Panc1 (cell line): Measurements from ENCODE around the gene TEX13C. TPM values are rescaled to one million over a fixed set of nuclear protein-coding genes. Genes with fewer than 3 reads are reported as not detected.

Experiments used
- ATAC-seq: fragments of 200-7000 bp; cut with Tn5 transposase; 2 replicates; pipeline ENCODE4 v1.9.1; 2020; ENCODE audit warnings: mild to moderate bottlenecking, moderate library complexity
- Bru-seq: library from RNA; stranded (reverse); fragments of 400-500 nt; gene quantifications from one replicate; lab custom pipeline; 2021; lab: Mats Ljungman, UMichigan
- BruChase-seq, 2 experiments: library from RNA; stranded (reverse); fragments of 400-500 nt; gene quantifications; one replicate each; lab custom pipeline; 2021; lab: Mats Ljungman, UMichigan
- BruUV-seq: library from RNA; stranded (reverse); fragments of 400-500 nt; replicated peaks from 2 replicates; lab custom pipeline; 2021; lab: Mats Ljungman, UMichigan
- CTCF ChIA-PET: fragments of 300-600 bp; sonication (Branson Sonifier 250); formaldehyde crosslinking; loops from one replicate; lab custom pipeline; 2022; ENCODE audit warnings: antibody characterized with exemption; lab: Charles Lee
- POLR2A ChIA-PET: fragments of 300-600 bp; sonication (Branson Sonifier 250); formaldehyde crosslinking; loops from one replicate; lab custom pipeline; 2022; ENCODE audit warnings: antibody characterized with exemption; lab: Charles Lee
- DNase-seq: peaks from one replicate; pipeline ENCODE4 v3.0.0-alpha.2; 2010; ENCODE audit warnings: low read depth, low spot score
- H3K27ac ChIP-seq: 2 replicates; pipeline ENCODE4 v1.5.1; 2011; ENCODE audit warnings: mild to moderate bottlenecking, low read length, inconsistent platforms
- H3K27me3 ChIP-seq: fragments of 200-500 bp; sonication (Bioruptor generic); 2 replicates; pipeline ENCODE4 v1.6.0; 2014; ENCODE audit warnings: low read length, inconsistent platforms; ENCODE audit not compliant: control insufficient read depth, insufficient read depth
- H3K36me3 ChIP-seq: fragments of 200-500 bp; sonication (Bioruptor generic); 2 replicates; pipeline ENCODE4 v1.5.1; 2014; ENCODE audit warnings: inconsistent platforms, mild to moderate bottlenecking, low read length, moderate library complexity; ENCODE audit not compliant: control insufficient read depth, insufficient read depth
- H3K4me1 ChIP-seq: 2 replicates; pipeline ENCODE4 v1.5.1; 2011; ENCODE audit warnings: inconsistent platforms, mild to moderate bottlenecking, low read length, moderate library complexity; ENCODE audit not compliant: control insufficient read depth, insufficient read depth
- H3K4me3 ChIP-seq, 2 experiments: 2 replicates each; pipeline ENCODE4 v1.5.1; 2011 to 2012; ENCODE audit warnings: low read depth in 2 of 2, low read length in 2 of 2, mild to moderate bottlenecking in 2 of 2, inconsistent platforms in 1 of 2, moderate library complexity in 1 of 2
- H3K9me3 ChIP-seq: fragments of 200-500 bp; sonication (Bioruptor generic); 2 replicates; pipeline ENCODE4 v1.5.1; 2014; ENCODE audit warnings: low read depth, mild to moderate bottlenecking, inconsistent platforms, low read length, moderate library complexity; ENCODE audit not compliant: control insufficient read depth, insufficient read depth
- CTCF ChIP-seq: fragments of 450-650 bp; IDR thresholded peaks from 2 replicates; pipeline ENCODE4 v1.5.1; 2017; ENCODE audit warnings: mild to moderate bottlenecking
- POLR2AphosphoS5 ChIP-seq: IDR thresholded peaks from 2 replicates; pipeline ENCODE4 v1.6.1; 2012; ENCODE audit warnings: mild to moderate bottlenecking, low read depth, low read length, moderate library complexity
- SIN3A ChIP-seq: IDR thresholded peaks from 2 replicates; pipeline ENCODE4 v1.6.1; 2012; ENCODE audit warnings: low read depth, mild to moderate bottlenecking, low read length, moderate library complexity, borderline replicate concordance; ENCODE audit not compliant: insufficient read depth
- TCF7L2 ChIP-seq: IDR thresholded peaks from 2 replicates; pipeline ENCODE4 v1.6.1; 2011; ENCODE audit warnings: mild to moderate bottlenecking, low read depth, low read length, inconsistent platforms
- in situ Hi-C: cut with HindIII; loops from 2 replicates; pipeline ENCODE4 v1.10.0; 2016; ENCODE audit warnings: low sequenced_read_pairs, low pct_unique_long_range_greater_than_20kb
- intact Hi-C: fragments of 100-400 bp; cut with micrococcal nuclease; formaldehyde crosslinking; loops from one replicate; pipeline ENCODE4 v1.10.0; 2022; ENCODE audit not compliant: unreplicated experiment
- long read RNA-seq: library from polyadenylated mRNA; unstranded; transcript quantifications from one replicate; pipeline ENCODE4 v2.0.0, GENCODE V29; 2021; ENCODE audit not compliant: unreplicated experiment
- polyA plus RNA-seq: library from polyadenylated mRNA; unstranded; fragments of >200 nt; gene quantifications from one replicate; pipeline ENCODE4 v1.2.1, GENCODE V29; 2012; ENCODE audit warnings: missing spikeins; ENCODE audit not compliant: insufficient read length
- total RNA-seq: library from RNA; stranded (reverse); gene quantifications from one replicate; pipeline ENCODE4 v1.2.1, GENCODE V29; 2021; ENCODE audit not compliant: unreplicated experiment
- TF ChIP-seq, protein P1 (sequence below), 2 experiments: IDR thresholded peaks; 2 replicates each; pipeline ENCODE4 v1.6.1; 2011 to 2012; ENCODE audit warnings: low read depth in 2 of 2, control low read depth in 1 of 2, low read length in 1 of 2, mild to moderate bottlenecking in 1 of 2, moderate library complexity in 1 of 2; ENCODE audit not compliant: insufficient read depth in 1 of 2

TEX13C gene
- total RNA-seq (not detected), Bru-seq, nascent RNA (not detected), BruChase-seq, experiment 1, labeled RNA remaining after a 2-hour chase (not detected), BruChase-seq, experiment 2, labeled RNA remaining after a 6-hour chase (not detected)
- not detected for polyA plus RNA-seq
- long read RNA-seq, result 0 reads

DNA sequence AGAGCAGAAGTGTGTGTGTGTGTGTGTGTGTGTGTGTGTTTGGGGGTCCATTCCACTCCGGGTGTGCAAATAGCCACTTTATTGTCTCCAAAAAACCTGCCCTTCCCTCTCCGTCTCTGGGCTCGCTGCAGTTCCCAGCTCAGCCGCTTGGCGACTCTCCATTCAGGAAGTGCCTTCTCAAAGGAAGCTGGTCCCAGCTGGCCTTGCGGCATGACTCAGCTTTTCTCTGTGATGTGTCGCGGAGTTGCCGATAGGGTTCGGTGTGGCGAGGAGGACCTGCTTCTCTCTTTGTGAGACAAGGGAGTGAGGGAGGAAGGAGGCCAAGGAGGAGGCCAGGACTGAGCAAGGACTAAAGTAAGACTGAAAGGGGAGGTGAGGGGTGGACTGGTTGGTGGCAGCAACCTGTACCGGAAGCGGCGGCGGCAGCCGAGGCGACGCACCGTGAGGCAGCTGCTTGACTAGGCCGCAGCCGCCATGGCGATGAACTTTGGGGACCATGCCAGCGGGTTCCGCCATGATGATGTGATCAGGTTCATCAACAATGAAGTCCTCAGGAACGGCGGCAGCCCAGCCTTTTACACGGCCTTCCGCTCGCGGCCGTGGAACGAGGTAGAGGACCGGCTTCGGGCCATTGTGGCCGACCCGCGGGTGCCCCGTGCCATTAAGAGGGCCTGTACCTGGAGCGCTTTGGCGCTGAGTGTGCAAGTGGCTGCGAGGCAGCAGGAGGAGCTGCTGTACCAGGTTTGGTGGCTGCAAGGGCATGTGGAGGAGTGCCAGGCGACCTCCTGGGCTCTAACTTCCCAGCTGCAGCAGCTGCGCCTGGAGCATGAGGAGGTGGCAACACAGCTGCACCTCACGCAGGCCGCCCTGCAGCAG is at the start of gene TEX13C:
TSS of gene TEX13C (plus strand) at position 226 of the 876 bp plus-strand sequence. CDS start at position 475, 249 bp downstream.
- DNase-seq, result no peak
- Histone ChIP-seq H3K9me3 (no peaks in the 10 kb centered on the region), H3K36me3 (no peaks in the 10 kb centered on the region), H3K4me3 (no peak within 1 kb of the TSS), H3K27ac (no peak within 1 kb of the TSS), H3K27me3 (no peaks in the 10 kb centered on the region), H3K4me1 (no peaks in the 10 kb centered on the region)
- ATAC-seq, result no peak
- in situ Hi-C loops (no loop called here), intact Hi-C loops (no loop called here)
- ChIA-PET POLR2A (no interaction called here), CTCF (no interaction called here)
- TF ChIP-seq POLR2AphosphoS5 (no peak), CTCF (no peak), SIN3A (no peak), TCF7L2 (no peak)
- TF ChIP-seq, protein P1, sequence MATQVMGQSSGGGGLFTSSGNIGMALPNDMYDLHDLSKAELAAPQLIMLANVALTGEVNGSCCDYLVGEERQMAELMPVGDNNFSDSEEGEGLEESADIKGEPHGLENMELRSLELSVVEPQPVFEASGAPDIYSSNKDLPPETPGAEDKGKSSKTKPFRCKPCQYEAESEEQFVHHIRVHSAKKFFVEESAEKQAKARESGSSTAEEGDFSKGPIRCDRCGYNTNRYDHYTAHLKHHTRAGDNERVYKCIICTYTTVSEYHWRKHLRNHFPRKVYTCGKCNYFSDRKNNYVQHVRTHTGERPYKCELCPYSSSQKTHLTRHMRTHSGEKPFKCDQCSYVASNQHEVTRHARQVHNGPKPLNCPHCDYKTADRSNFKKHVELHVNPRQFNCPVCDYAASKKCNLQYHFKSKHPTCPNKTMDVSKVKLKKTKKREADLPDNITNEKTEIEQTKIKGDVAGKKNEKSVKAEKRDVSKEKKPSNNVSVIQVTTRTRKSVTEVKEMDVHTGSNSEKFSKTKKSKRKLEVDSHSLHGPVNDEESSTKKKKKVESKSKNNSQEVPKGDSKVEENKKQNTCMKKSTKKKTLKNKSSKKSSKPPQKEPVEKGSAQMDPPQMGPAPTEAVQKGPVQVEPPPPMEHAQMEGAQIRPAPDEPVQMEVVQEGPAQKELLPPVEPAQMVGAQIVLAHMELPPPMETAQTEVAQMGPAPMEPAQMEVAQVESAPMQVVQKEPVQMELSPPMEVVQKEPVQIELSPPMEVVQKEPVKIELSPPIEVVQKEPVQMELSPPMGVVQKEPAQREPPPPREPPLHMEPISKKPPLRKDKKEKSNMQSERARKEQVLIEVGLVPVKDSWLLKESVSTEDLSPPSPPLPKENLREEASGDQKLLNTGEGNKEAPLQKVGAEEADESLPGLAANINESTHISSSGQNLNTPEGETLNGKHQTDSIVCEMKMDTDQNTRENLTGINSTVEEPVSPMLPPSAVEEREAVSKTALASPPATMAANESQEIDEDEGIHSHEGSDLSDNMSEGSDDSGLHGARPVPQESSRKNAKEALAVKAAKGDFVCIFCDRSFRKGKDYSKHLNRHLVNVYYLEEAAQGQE (IDR thresholded peaks at IDR 0.05; ENCODE audit: insufficient read depth in 1 of 2, low read depth in 2 of 2, low read length in 1 of 2), result no peak
- BruUV-seq, result no TSS peak

GRCh38 chrX:125287282-125287681 is 32.4 kb upstream of the TEX13C start:
- no peaks in the 10 kb centered on the region for H3K9me3 ChIP-seq
- H3K4me3 ChIP-seq, result no peak overlapping the region
- DNase-seq (no peak), ATAC-seq (no peak)
- no TSS peak for BruUV-seq
- in situ Hi-C loops (no loop called here), intact Hi-C loops (no loop called here)
- no peaks in the 10 kb centered on the region for H3K36me3 ChIP-seq
- no peaks in the 10 kb centered on the region for H3K4me1 ChIP-seq
- H3K27ac ChIP-seq, result no peak overlapping the region
- CTCF ChIA-PET, result no interaction called here
- no peaks in the 10 kb centered on the region for H3K27me3 ChIP-seq
- TF ChIP-seq, protein P1 (IDR thresholded peaks at IDR 0.05; ENCODE audit: insufficient read depth in 1 of 2, low read depth in 2 of 2, low read length in 1 of 2), result no peak
- TF ChIP-seq POLR2AphosphoS5, result no peak
- no peak for TF ChIP-seq TCF7L2
- no peak for TF ChIP-seq CTCF
- POLR2A ChIA-PET, result no interaction called here
